H1 (cell line): ENCODE data around the gene FOXO6.

Experiments used
- EP300 ChIP-seq, 2 experiments: IDR thresholded peaks; 1 replicate in 1 of 2; 2 replicates in 1 of 2; pipeline ENCODE4 v1.6.1; 2011 to 2012; ENCODE audit warnings: low read depth in 2 of 2, low read length in 2 of 2, mild to moderate bottlenecking in 2 of 2, borderline replicate concordance in 1 of 2, inconsistent platforms in 1 of 2, moderate library complexity in 1 of 2
- EZH2 ChIP-seq: fragments of 200-600 bp; sonication (generic); IDR thresholded peaks from 2 replicates; pipeline ENCODE4 v1.7.1; 2012; ENCODE audit warnings: low read depth, mild to moderate bottlenecking, moderate library complexity, low read length, inconsistent platforms; ENCODE audit not compliant: severe bottlenecking
- MAFK ChIP-seq: IDR thresholded peaks from 2 replicates; pipeline ENCODE4 v1.6.1; 2012; ENCODE audit warnings: low read depth, mild to moderate bottlenecking, improper control_type of control experiment, low read length
- NRF1 ChIP-seq: IDR thresholded peaks from 2 replicates; pipeline ENCODE4 v1.6.1; 2011; ENCODE audit warnings: mild to moderate bottlenecking, low read depth, low read length, improper control_type of control experiment
- POLR2A ChIP-seq, 2 experiments: IDR thresholded peaks; 1 replicate in 1 of 2; 2 replicates in 1 of 2; pipeline ENCODE4 v1.6.1; 2011; ENCODE audit warnings: low read depth in 2 of 2, low read length in 2 of 2, mild to moderate bottlenecking in 2 of 2; ENCODE audit errors: control extremely low read depth in 1 of 2
- SRF ChIP-seq: IDR thresholded peaks from 2 replicates; pipeline ENCODE4 v1.6.1; 2011; ENCODE audit warnings: mild to moderate bottlenecking, low read depth, low read length, moderate library complexity
- SUZ12 ChIP-seq: fragments of 200-600 bp; sonication (generic); IDR thresholded peaks from 2 replicates; pipeline ENCODE4 v1.6.1; 2012; ENCODE audit warnings: mild to moderate bottlenecking, inconsistent platforms, low read length, moderate library complexity, mixed read lengths
- TCF12 ChIP-seq: IDR thresholded peaks from 2 replicates; pipeline ENCODE4 v1.6.1; 2011; ENCODE audit warnings: low read depth, mild to moderate bottlenecking, low read length
- TF ChIP-seq, protein P1 (sequence below), 3 experiments: IDR thresholded peaks; 1 replicate in 2 of 3; 2 replicates in 1 of 3; pipeline versions ENCODE4 v1.5.1 to v1.6.1; 2011; ENCODE audit warnings: low read length in 3 of 3, mild to moderate bottlenecking in 3 of 3, inconsistent platforms in 2 of 3, low read depth in 1 of 3, moderate library complexity in 1 of 3; ENCODE audit not compliant: insufficient read depth in 1 of 3; ENCODE audit errors: control extremely low read depth in 1 of 3
- TF ChIP-seq, protein P2 (sequence below): IDR thresholded peaks from 2 replicates; pipeline ENCODE4 v1.6.1; 2011; ENCODE audit warnings: low read depth, mild to moderate bottlenecking, low read length; ENCODE audit not compliant: insufficient read depth
- TF ChIP-seq, protein P3 (sequence below): IDR thresholded peaks from 2 replicates; pipeline ENCODE4 v1.6.1; 2011; ENCODE audit warnings: low read length, improper control_type of control experiment

DNA sequence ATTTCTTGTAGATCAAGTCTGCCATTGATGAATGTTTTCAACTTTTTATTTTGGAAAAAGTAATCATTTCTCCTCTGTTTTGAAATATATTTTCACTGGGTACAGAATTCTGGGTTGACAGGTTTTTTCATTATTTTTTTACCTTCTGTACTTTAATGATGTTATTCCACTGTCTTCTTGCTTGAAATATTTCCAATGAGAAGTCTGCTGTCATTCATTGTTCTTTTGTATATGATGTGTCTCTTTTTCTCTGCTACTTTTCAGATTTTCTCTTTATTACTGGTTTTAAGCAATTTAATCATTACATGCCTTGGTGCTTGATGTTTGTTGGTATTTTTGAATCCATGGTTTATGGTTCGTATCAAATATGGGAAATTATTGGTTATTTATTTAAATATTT lies 22.4 kb upstream of the FOXO6 start:
- TF ChIP-seq, protein P1, sequence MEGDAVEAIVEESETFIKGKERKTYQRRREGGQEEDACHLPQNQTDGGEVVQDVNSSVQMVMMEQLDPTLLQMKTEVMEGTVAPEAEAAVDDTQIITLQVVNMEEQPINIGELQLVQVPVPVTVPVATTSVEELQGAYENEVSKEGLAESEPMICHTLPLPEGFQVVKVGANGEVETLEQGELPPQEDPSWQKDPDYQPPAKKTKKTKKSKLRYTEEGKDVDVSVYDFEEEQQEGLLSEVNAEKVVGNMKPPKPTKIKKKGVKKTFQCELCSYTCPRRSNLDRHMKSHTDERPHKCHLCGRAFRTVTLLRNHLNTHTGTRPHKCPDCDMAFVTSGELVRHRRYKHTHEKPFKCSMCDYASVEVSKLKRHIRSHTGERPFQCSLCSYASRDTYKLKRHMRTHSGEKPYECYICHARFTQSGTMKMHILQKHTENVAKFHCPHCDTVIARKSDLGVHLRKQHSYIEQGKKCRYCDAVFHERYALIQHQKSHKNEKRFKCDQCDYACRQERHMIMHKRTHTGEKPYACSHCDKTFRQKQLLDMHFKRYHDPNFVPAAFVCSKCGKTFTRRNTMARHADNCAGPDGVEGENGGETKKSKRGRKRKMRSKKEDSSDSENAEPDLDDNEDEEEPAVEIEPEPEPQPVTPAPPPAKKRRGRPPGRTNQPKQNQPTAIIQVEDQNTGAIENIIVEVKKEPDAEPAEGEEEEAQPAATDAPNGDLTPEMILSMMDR (IDR thresholded peaks at IDR 0.05; ENCODE audit: control extremely low read depth in 1 of 3, insufficient read depth in 1 of 3, low read depth in 1 of 3, low read length in 3 of 3) = no peak
- TF ChIP-seq EZH2 = no peak
- TF ChIP-seq SUZ12 = no peak
- no peak for TF ChIP-seq EP300 (IDR thresholded peaks at IDR 0.05; ENCODE audit: borderline replicate concordance in 1 of 2, low read depth in 2 of 2, low read length in 2 of 2)
- no peak for TF ChIP-seq POLR2A (IDR thresholded peaks at IDR 0.05; ENCODE audit: control extremely low read depth in 1 of 2, low read depth in 2 of 2, low read length in 2 of 2)
- no peak for TF ChIP-seq MAFK
- TF ChIP-seq NRF1 = no peak
- no peak for TF ChIP-seq TCF12
- TF ChIP-seq SRF = no peak
- TF ChIP-seq, protein P2, sequence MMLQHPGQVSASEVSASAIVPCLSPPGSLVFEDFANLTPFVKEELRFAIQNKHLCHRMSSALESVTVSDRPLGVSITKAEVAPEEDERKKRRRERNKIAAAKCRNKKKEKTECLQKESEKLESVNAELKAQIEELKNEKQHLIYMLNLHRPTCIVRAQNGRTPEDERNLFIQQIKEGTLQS = no peak
- TF ChIP-seq, protein P3, sequence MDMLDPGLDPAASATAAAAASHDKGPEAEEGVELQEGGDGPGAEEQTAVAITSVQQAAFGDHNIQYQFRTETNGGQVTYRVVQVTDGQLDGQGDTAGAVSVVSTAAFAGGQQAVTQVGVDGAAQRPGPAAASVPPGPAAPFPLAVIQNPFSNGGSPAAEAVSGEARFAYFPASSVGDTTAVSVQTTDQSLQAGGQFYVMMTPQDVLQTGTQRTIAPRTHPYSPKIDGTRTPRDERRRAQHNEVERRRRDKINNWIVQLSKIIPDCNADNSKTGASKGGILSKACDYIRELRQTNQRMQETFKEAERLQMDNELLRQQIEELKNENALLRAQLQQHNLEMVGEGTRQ = no peak
